Spleen (tissue), 11 donors: ENCODE data around the gene OR6Q1. TPM values are rescaled to one million over a fixed set of nuclear protein-coding genes. Genes with fewer than 3 reads are reported as not detected.

ENCODE experiments used
- DNase-seq: peaks from one replicate; pipeline ENCODE4 v3.0.0-alpha.2; 2020
- H3K27ac ChIP-seq, 8 donors: fragments of 200-600 bp; sonication (generic) in 7 of 8; 1 replicate in 4 of 8; 2 replicates in 4 of 8; pipeline versions ENCODE4 v1.5.0 to v1.8.0; 2016 to 2021; ENCODE audit warnings: inconsistent platforms in 4 of 8, mild to moderate bottlenecking in 4 of 8, moderate library complexity in 1 of 8
- H3K27me3 ChIP-seq, 7 donors: fragments of 200-600 bp; sonication (generic) in 6 of 7; replicated peaks in 1 of 7; 1 replicate in 4 of 7; 2 replicates in 3 of 7; pipeline versions ENCODE4 v1.5.0 to v1.8.0; 2016 to 2021; ENCODE audit warnings: inconsistent platforms in 3 of 7, mild to moderate bottlenecking in 1 of 7
- H3K36me3 ChIP-seq, 6 donors: fragments of 200-600 bp; sonication (generic) in 5 of 6; 1 replicate in 4 of 6; 2 replicates in 2 of 6; pipeline versions ENCODE4 v1.5.0 to v1.8.0; 2016 to 2021; ENCODE audit warnings: inconsistent platforms in 2 of 6
- H3K4me1 ChIP-seq, 6 donors: fragments of 200-600 bp; sonication (generic) in 5 of 6; 1 replicate in 3 of 6; 2 replicates in 3 of 6; pipeline versions ENCODE4 v1.5.0 to v1.8.0; 2016 to 2021; ENCODE audit warnings: inconsistent platforms in 3 of 6
- H3K4me3 ChIP-seq, 8 donors: fragments of 200-600 bp; sonication (generic) in 7 of 8; 1 replicate in 4 of 8; 2 replicates in 4 of 8; pipeline versions ENCODE4 v1.5.0 to v1.8.0; 2016 to 2021; ENCODE audit warnings: inconsistent platforms in 4 of 8, mild to moderate bottlenecking in 4 of 8, moderate library complexity in 2 of 8
- H3K9me3 ChIP-seq, 8 donors: fragments of 200-600 bp; sonication (generic) in 7 of 8; 1 replicate in 4 of 8; 2 replicates in 4 of 8; pipeline versions ENCODE4 v1.5.0 to v1.8.0; 2016 to 2021; ENCODE audit warnings: inconsistent platforms in 4 of 8
- POLR2A ChIP-seq, 3 donors: fragments of 450-650 bp; IDR thresholded peaks; one replicate each; pipeline ENCODE4 v1.5.1; 2017; ENCODE audit warnings: antibody characterized with exemption in 3 of 3, mild to moderate bottlenecking in 1 of 3
- POLR2AphosphoS5 ChIP-seq, 3 donors: sonication (generic); formaldehyde crosslinking; IDR thresholded peaks; one replicate each; pipeline ENCODE4 v1.5.1; 2017; ENCODE audit warnings: antibody characterized with exemption in 3 of 3
- WGBS, 5 donors: extraction: QIAGEN DNeasy Blood & Tissue Kit in 3 of 5; methylation state at CpG; one replicate each; pipeline versions ENCODE4 v1.1.5 to v1.1.7; 2013 to 2018; 5-methylcytosine and 5-hydroxymethylcytosine counted together
- intact Hi-C: fragments of 100-400 bp; cut with DNase I; formaldehyde crosslinking; loops from one replicate; pipeline ENCODE4 v1.15.0; 2023; ENCODE audit warnings: low total_unique reads
- polyA plus RNA-seq, 3 donors: library from polyadenylated mRNA; stranded (reverse); fragments of 200-250 nt; gene quantifications; one replicate each; pipeline ENCODE4 v1.2.1, GENCODE V29; 2013
- total RNA-seq, 7 donors: library from RNA; depleted of rRNA in 3 of 7; stranded (reverse); fragments of >200 nt in 3 of 7; fragmentation: NEBNext Ultra II Directional in 4 of 7; extraction: Animal tissue kit (Norgen Biotek cat#: 25700) in 4 of 7; gene quantifications; one replicate each; pipeline versions ENCODE4 v1.1.0 to v1.2.1, GENCODE V29; 2016 to 2021
- TF ChIP-seq, protein P1 (sequence below), 11 experiments: fragments of 200-600 bp in 7 of 11; fragments of 450-650 bp in 4 of 11; sonication (generic) in 4 of 11; IDR thresholded peaks in 8 of 11; conservative IDR thresholded peaks in 3 of 11; 1 replicate in 7 of 11; 2 replicates in 4 of 11; pipeline versions ENCODE4 v1.4.0 to v1.8.0; 2016 to 2021; ENCODE audit warnings: antibody characterized with exemption in 11 of 11, inconsistent platforms in 4 of 11, mild to moderate bottlenecking in 1 of 11
- donor health status: healthy with polysubstance abuse.
- donor health status: DM: no; HTN: no; CAD: no; lungs with moderate emphysema.
- donor health status: DM: no; HTN: no; CAD: no.
- donor health status: Bipolar disorder and iron deficiency.
- donor health status: healthy.
- donor health status: DM: no; HTN: no; CAD: no.
- donor health status: DM: yes; HTN: yes; CAD: no.

OR6Q1 gene
- total and polyA plus RNA-seq, 10 donors = not detected

DNA sequence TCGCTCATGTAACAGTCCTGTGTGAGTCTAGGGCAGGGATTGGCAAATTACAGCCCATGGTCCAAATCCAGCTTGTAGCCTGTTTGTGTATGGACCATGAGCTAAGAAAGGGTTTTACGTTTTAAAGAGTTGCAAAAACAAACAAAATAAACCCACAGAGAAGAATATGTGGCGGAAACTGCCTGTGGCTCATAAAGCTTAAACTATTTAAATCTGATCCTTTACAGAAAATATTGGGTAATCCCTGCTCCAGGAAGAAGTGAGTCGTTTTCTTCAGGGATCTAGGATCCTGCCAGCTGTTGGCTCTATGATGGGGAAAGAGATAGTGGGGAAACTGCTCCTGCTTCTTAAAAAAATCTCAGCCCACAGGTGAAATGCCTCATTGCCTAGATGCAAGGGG is 3.4 kb upstream of the OR6Q1 start:
- Histone ChIP-seq H3K4me3 (no peak overlapping the region), H3K36me3 (no peaks in the 10 kb centered on the region), H3K9me3 (peaks cover 0 to 4% (median 0%) of the 10 kb centered on the region in 8 donors), H3K27ac (no peak overlapping the region), H3K4me1 (peaks cover 0 to 13% (median 4%) of the 10 kb centered on the region in 6 donors), H3K27me3 (peaks cover 0 to 41% (median 0%) of the 10 kb centered on the region in 7 donors)
- TF ChIP-seq POLR2AphosphoS5 (IDR thresholded peaks at IDR 0.05) = no peak
- TF ChIP-seq, protein P1, sequence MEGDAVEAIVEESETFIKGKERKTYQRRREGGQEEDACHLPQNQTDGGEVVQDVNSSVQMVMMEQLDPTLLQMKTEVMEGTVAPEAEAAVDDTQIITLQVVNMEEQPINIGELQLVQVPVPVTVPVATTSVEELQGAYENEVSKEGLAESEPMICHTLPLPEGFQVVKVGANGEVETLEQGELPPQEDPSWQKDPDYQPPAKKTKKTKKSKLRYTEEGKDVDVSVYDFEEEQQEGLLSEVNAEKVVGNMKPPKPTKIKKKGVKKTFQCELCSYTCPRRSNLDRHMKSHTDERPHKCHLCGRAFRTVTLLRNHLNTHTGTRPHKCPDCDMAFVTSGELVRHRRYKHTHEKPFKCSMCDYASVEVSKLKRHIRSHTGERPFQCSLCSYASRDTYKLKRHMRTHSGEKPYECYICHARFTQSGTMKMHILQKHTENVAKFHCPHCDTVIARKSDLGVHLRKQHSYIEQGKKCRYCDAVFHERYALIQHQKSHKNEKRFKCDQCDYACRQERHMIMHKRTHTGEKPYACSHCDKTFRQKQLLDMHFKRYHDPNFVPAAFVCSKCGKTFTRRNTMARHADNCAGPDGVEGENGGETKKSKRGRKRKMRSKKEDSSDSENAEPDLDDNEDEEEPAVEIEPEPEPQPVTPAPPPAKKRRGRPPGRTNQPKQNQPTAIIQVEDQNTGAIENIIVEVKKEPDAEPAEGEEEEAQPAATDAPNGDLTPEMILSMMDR (IDR thresholded peaks at IDR 0.05 in 8 of 11, conservative IDR thresholded peaks at IDR 0.05 in 3 of 11) = no peak
- no peak for TF ChIP-seq POLR2A (IDR thresholded peaks at IDR 0.05)
- intact Hi-C loops = no loop called here
- 63 to 78% (median 75%) methylated on average over 4 of the region's 4 CpGs for WGBS, 5 donors
- DNase-seq = no peak

DNA sequence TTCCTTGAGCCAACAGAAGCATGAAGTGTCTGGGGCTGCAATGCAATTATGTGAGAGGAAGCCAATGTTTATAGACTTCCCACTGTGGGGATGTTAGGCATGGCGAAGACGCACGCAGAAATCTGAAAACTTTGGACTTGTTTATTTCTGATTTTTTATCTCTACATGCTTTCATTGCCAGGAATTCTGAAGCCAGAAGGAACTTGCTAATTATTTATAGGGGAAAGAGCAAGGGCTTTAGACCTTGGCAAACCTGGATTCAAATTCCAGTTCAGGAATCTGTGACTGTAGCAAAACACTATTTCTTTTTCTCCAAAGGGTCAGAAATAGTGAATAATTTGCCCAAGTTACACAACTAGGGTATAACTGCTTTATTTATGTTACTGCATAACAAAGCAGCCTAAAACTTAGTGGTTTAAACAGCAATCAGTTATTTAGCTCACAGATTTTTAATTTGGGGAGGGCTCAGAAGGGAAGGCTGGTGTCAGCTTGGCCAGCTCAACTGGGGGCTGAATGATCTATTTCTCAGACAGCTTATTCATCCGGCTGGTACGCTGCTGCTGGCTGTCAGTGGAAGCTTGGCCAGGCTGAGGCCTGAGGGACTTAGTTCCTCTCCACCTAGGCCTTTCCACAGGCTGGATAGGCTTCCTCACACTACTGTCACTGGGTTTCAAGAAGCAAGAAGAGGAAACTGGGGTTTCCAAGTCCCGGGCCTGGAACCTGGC is 1.9 kb upstream of the OR6Q1 start:
- DNase-seq = no peak
- Histone ChIP-seq H3K9me3 (peaks cover 0 to 14% (median 0%) of the 10 kb centered on the region in 8 donors), H3K36me3 (no peaks in the 10 kb centered on the region), H3K4me1 (peaks cover 0 to 10% (median 4%) of the 10 kb centered on the region in 6 donors), H3K27me3 (peaks cover 0 to 45% (median 0%) of the 10 kb centered on the region in 7 donors), H3K4me3 (no peak overlapping the region), H3K27ac (no peak overlapping the region)
- intact Hi-C loops = no loop called here
- 54 to 61% (median 57%) methylated on average over 6 of the region's 6 CpGs for WGBS, 5 donors
- TF ChIP-seq POLR2A (IDR thresholded peaks at IDR 0.05) (no peak), POLR2AphosphoS5 (IDR thresholded peaks at IDR 0.05) (no peak)
- TF ChIP-seq, protein P1 (IDR thresholded peaks at IDR 0.05 in 8 of 11, conservative IDR thresholded peaks at IDR 0.05 in 3 of 11) = no peak

DNA sequence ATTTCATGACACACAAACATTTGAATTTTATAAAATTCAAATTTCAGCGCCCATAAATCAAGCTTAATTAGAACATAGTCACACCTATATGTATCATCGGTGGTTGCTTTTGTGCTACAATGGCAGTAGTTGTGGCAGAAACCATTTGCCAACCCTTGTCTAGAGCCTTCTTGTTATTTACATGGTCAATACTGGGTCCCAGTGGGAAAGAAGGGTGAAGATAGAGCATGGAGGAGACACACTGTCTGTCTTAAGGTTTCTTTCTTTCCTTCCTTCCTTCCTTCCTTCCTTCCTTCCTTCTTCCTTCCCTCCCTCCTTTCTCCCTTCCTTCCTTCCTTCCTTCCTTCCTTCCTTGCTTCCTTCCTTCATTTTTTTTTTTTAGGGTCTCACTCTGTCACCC is 3.7 kb downstream of the OR6Q1 start:
- Histone ChIP-seq H3K27me3 (peaks cover 0 to 22% (median 0%) of the 10 kb centered on the region in 7 donors), H3K36me3 (no peaks in the 10 kb centered on the region), H3K9me3 (peaks cover 0 to 34% (median 15%) of the 10 kb centered on the region in 8 donors), H3K27ac (no peak overlapping the region), H3K4me1 (no peaks in the 10 kb centered on the region), H3K4me3 (no peak overlapping the region)
- no peak for DNase-seq
- TF ChIP-seq, protein P1 (IDR thresholded peaks at IDR 0.05 in 8 of 11, conservative IDR thresholded peaks at IDR 0.05 in 3 of 11) = no peak
- TF ChIP-seq POLR2AphosphoS5 (IDR thresholded peaks at IDR 0.05) (no peak), POLR2A (IDR thresholded peaks at IDR 0.05) (no peak)
- intact Hi-C loops = no loop called here
- WGBS, 5 donors = 82 to 88% (median 86%) methylated on average over 2 of the region's 2 CpGs

DNA sequence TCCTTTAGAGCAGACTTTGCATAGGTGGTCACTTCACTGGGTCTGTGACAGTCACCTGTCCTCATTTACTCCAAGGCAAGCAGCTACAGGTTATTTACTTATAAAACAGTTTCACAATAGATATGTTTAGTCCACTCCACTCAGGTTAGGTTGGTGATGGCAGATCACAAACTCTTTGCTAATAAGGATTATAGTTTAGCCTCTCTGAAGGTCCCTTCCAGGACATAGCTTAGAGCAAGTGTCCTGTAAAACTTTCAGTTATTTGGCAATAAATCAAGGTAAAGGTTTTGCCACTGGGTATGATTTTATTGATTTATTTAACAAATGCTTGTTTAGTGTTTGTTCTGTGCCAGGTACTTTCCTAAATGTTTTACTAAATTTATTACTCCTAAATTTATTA is 8.8 kb downstream of the OR6Q1 start:
- intact Hi-C loops = no loop called here
- DNase-seq = no peak
- Histone ChIP-seq H3K27me3 (no peaks in the 10 kb centered on the region), H3K27ac (no peak overlapping the region), H3K36me3 (no peaks in the 10 kb centered on the region), H3K4me3 (no peak overlapping the region), H3K9me3 (peaks cover 0 to 23% (median 14%) of the 10 kb centered on the region in 8 donors), H3K4me1 (no peaks in the 10 kb centered on the region)
- TF ChIP-seq POLR2AphosphoS5 (IDR thresholded peaks at IDR 0.05) (no peak), POLR2A (IDR thresholded peaks at IDR 0.05) (no peak)
- TF ChIP-seq, protein P1 (IDR thresholded peaks at IDR 0.05 in 8 of 11, conservative IDR thresholded peaks at IDR 0.05 in 3 of 11) = no peak
